Bronchial epithelial cell (primary cell): Measurements from ENCODE around the gene EVPLL. TPM values are rescaled to one million over a fixed set of nuclear protein-coding genes. Genes with fewer than 3 reads are reported as not detected.
"Not testable (repeated sequence)": the region's sequence is repeated elsewhere in the genome, so short reads cannot be mapped to it uniquely, and the experiment has no call there.

Experiments used
- DNase-seq: peaks from one replicate; pipeline ENCODE4 v3.0.0-alpha.2; 2010; ENCODE audit warnings: low read depth
- FAIRE-seq: peaks from 2 replicates; lab custom pipeline; 2011; peaks lifted over from hg19 to GRCh38; lab: Jason Lieb, UNC
- H3K27me3 ChIP-seq: 2 replicates; pipeline ENCODE4 v1.5.1; 2011; ENCODE audit warnings: low read length; ENCODE audit not compliant: control insufficient read depth, insufficient read depth
- H3K36me3 ChIP-seq: 2 replicates; pipeline ENCODE4 v1.5.1; 2011; ENCODE audit warnings: low read length; ENCODE audit not compliant: control insufficient read depth, insufficient read depth
- H3K4me3 ChIP-seq: 2 replicates; pipeline ENCODE4 v1.5.1; 2011; ENCODE audit warnings: mild to moderate bottlenecking, low read depth, low read length, control low read depth
- total RNA-seq: library from RNA; depleted of rRNA; stranded (reverse); fragments of >200 nt; gene quantifications from 2 replicates; pipeline ENCODE4 v1.2.1, GENCODE V29; 2014
- TF ChIP-seq, protein P1 (sequence below): IDR thresholded peaks from 2 replicates; pipeline ENCODE4 v1.5.1; 2011; ENCODE audit warnings: mild to moderate bottlenecking, moderate library complexity, low read length, control low read depth, inconsistent platforms; ENCODE audit not compliant: insufficient read depth, severe bottlenecking

EVPLL gene
- total RNA-seq, 1 donor from 2014 or later, result 10.3 TPM

DNA sequence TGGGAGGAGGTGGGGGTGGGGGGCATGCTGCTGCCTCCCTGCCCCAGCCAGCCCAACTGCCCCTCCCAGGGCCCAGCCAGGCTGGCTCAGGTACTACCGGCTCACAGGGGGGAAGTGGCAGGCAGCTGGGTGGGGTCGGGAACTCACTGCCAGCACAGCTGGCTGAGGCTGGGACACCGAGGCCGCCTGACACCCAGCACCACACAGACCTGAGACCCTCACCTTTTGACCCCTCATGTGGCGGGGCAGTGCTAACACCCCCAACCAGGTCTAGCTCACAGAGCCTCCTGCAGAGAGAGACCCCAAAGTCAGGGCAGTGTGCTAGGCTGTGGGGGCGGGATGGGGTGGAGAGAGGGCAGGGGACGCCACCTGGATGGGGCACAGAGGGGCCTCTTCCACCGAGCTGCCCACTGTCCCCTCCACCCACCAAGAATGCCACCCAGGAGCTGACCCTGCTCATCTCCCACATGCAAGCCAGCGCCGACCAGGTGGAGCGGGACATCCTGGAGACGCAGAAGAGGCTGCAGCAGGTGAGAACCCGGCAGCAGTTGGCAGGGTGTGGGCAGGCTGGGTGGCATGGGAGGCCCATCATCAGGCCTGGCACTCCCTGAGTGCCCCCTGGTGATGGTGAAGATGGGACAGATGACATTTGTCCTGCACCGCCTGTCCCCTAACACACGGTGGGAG, 3.0 kb downstream of the EVPLL start:
- no peak for FAIRE-seq
- Histone ChIP-seq H3K36me3 (peaks cover 6% of the 10 kb centered on the region), H3K4me3 (no peak overlapping the region), H3K27me3 (no peaks in the 10 kb centered on the region)
- no peak for DNase-seq
- TF ChIP-seq, protein P1, sequence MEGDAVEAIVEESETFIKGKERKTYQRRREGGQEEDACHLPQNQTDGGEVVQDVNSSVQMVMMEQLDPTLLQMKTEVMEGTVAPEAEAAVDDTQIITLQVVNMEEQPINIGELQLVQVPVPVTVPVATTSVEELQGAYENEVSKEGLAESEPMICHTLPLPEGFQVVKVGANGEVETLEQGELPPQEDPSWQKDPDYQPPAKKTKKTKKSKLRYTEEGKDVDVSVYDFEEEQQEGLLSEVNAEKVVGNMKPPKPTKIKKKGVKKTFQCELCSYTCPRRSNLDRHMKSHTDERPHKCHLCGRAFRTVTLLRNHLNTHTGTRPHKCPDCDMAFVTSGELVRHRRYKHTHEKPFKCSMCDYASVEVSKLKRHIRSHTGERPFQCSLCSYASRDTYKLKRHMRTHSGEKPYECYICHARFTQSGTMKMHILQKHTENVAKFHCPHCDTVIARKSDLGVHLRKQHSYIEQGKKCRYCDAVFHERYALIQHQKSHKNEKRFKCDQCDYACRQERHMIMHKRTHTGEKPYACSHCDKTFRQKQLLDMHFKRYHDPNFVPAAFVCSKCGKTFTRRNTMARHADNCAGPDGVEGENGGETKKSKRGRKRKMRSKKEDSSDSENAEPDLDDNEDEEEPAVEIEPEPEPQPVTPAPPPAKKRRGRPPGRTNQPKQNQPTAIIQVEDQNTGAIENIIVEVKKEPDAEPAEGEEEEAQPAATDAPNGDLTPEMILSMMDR, result no peak

DNA sequence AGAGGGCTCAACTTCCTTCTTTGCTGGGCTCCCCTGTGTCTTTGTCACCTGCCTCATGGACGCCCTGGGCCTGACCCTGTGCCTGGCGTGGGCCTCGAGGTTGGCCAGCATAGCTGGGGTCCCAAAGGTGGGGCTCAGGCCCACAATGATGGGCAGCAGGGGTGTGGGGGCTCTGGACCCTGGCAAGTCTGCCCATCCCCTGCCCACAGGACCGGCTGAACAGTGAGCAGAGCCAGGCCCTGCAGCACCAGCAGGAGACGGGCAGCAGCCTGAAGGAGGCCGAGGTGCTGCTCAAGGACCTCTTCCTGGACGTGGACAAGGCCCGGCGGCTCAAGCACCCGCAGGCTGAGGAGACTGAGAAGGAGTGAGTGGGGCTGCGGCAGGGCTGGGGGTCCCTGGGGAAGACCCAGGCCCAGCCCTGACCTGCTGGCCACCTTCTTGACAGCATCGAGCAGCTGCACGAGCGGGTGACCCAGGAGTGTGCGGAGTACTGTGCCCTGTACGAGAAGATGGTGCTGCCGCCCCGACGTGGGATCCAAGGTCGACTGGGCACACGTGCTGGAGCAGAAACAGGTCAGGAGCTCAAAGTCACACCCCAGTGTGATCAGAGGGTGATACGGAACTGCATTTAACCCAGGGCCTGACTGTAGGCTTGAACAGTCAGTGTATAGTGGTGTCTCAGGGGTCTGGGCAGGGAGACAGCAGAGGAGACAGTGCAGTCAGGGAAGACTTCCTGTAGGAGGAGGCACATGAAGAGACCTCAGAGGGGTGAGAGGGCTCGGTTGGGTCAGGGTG, 3.8 kb downstream of the EVPLL start:
- TF ChIP-seq, protein P1, result no peak
- Histone ChIP-seq H3K4me3 (no peak overlapping the region), H3K27me3 (no peaks in the 10 kb centered on the region), H3K36me3 (peaks cover 6% of the 10 kb centered on the region)
- FAIRE-seq (no peak), DNase-seq (no peak)

DNA sequence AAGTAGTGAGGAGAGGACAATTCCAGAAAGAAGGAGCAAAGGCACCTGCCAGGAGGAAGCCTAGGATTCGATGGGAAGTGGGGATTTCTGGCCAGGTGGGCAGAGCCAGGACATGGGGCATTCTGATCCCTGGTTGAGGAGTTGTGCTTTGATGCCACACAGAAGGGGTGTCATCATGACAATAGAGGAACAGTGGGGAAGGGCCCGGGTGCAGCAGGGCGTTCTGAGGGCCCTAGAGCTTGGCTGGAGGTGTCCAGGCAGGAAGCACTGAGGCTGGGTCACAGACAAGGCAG, 4.3 kb downstream of the EVPLL start:
- FAIRE-seq, result no peak

DNA sequence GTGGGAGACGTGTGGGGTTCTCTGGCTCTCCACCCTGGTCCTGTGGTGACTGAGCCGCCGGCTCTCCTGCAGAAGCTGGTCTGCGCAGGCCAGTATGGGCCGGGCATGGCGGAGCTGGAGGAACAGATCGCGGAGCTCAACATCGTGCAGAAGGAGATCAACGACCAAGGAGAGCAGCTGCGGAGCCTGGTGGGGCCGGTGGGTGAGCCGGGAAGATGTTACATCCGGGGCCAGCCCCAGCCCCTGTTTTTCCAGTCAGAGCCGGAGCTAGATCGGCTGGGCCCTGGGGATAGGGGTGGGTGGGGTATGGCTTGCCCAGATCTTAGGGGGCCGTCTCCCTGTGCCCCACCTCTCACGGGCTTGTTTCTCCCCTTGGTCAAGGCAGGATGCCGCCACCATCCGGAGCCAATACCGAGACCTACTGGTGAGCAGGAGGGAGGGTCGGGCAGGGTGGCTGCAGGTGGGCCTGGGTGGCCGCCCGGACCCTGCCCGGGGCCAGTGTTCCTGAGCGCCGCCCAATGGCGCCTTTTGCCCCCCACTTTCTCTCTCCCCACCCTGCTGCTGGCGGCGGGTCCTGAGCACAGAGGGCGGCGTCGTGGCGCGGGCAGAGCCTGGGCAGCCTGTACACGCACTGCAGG, 5.0 kb downstream of the EVPLL start:
- Histone ChIP-seq H3K27me3 (no peaks in the 10 kb centered on the region), H3K36me3 (peaks cover 6% of the 10 kb centered on the region), H3K4me3 (no peak overlapping the region)
- DNase-seq (no peak), FAIRE-seq (no peak)
- TF ChIP-seq, protein P1, result no peak

More for the DNA sequence above, 4.3 kb downstream of the EVPLL start:
- H3K4me3 ChIP-seq, result no peak overlapping the region
- no peak for DNase-seq
- no peaks in the 10 kb centered on the region for H3K27me3 ChIP-seq
- TF ChIP-seq, protein P1, result no peak
- H3K36me3 ChIP-seq, result peaks cover 6% of the 10 kb centered on the region

DNA sequence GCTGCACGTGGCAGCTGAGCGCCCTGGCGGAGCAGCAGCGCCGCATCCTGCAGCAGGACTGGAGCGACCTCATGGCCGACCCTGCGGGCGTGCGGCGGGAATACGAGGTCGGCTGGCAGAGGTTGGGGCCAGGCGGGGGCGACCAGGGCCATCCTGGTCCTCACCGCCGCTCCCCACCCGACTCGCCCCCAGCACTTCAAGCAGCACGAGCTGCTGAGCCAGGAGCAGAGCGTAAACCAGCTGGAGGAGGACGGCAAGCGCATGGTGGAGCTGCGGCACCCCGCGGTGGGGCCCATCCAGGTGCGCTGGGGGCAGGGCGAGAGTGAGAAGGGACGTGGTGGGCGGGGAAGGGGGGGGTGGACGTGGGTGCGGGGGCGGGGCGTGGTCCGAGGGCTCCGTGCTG, 5.5 kb downstream of the EVPLL start:
- H3K36me3 ChIP-seq, DNase-seq, H3K4me3 ChIP-seq, FAIRE-seq, H3K27me3 ChIP-seq: not testable (repeated sequence)

DNA sequence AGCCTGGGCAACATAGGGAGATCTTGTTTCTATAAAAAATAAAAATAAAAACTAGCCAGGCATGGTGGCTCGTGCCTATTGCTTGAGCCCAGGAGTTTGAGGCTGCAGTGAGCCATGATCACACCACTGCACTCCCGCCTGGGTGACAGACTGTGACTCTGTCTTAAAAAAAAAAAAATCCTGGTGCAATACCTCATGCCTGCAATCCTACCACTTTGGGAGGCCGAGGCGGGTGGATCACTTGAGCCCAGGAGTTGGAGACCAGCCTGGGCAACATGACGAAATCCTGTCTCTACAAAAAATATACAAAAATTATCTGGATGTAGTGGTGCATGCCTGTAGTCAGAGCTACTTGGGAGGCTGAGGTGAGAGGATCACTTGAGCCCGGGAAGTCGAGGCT, 6.7 kb downstream of the EVPLL start:
- H3K36me3 ChIP-seq, FAIRE-seq, H3K27me3 ChIP-seq, DNase-seq, H3K4me3 ChIP-seq: not testable (repeated sequence)

DNA sequence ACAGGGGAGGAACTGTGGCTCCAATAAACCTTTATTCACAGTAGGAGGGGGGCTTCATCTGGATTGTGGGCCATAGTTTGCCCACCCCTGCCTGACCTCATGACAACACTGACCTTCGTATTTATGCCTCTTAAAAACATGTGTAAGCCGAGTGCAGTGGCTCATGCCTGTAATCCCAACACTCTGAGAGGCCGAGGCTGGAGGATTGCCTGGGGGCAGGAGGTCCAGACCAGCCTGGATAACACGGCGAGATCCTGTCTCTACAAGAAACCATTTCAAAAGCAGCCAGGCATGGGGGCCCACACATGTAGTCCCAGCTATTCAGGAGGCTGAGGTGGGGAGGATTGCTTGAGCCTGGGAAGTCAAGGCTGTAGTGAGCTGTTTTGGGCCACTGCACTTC, 10.0 kb downstream of the EVPLL start:
- DNase-seq, FAIRE-seq, H3K36me3 ChIP-seq: not testable (repeated sequence)

DNA sequence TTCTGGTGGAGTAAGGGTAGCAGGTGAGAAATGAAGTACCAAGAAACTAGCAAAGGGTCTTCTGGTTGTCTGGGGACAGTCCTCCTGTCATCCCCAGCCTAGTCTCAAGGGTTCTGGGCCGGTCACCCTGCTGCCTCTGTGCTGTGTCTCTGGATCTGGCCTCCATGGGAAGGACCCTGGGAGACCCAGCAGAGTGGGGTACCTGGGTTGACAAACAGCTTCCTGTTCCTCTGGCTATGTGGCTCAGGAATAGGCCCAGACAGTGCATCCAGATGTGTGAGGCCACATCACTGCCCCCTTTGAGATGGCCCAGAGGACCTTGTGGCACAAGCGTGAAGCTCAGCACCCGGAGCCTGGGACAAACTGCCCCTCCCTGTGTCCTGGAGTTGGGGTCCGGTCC, 10.7 kb downstream of the EVPLL start:
- DNase-seq, FAIRE-seq, H3K4me3 ChIP-seq, H3K36me3 ChIP-seq, H3K27me3 ChIP-seq: not testable (repeated sequence)

More for the DNA sequence above, 10.0 kb downstream of the EVPLL start:
- H3K27me3 ChIP-seq, H3K4me3 ChIP-seq: not testable (repeated sequence)

DNA sequence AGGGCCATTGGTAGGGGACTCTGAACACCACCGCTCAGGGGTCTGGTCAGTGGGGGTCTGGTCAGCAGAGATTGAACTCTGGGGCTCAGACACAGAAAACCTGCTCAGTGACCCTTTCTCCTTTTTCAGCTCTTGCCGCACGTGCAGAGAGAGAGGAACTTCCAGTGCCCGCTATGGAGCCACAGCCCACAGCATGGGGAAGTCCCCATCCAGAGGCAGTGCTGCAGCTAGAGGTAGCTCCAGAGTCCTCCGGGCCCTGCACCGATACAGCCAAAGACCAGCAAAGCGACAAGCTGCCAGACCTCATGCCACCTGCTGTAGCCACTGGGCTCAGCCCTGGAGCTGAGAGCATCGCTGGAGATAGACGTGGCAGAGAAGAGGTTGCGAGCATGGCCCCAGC, 11.2 kb downstream of the EVPLL start:
- not testable (repeated sequence) for FAIRE-seq, DNase-seq

More for the DNA sequence above, 11.2 kb downstream of the EVPLL start:
- not testable (repeated sequence) for H3K27me3 ChIP-seq, H3K36me3 ChIP-seq, H3K4me3 ChIP-seq
